Astrocyte (in vitro differentiated cells and primary cell): ENCODE measurements around the gene ORAI1.

ENCODE experiments used
- CTCF ChIP-seq: IDR thresholded peaks from 2 replicates; pipeline ENCODE4 v1.5.1; 2011; ENCODE audit warnings: low read depth, mild to moderate bottlenecking, inconsistent platforms, low read length, moderate library complexity; ENCODE audit not compliant: insufficient read depth
- EZH2 ChIP-seq: IDR thresholded peaks from 2 replicates; pipeline ENCODE4 v1.6.1; 2012; ENCODE audit warnings: mild to moderate bottlenecking, low read length, inconsistent platforms; ENCODE audit not compliant: insufficient read depth

GRCh38 chr12:121592320-121592719 is 34.0 kb upstream of the ORAI1 start:
- TF ChIP-seq CTCF (no peak), EZH2 (no peak)
